Loucy (cell line): ENCODE data around the gene SRGAP1.

ENCODE experiments used
- CTCF ChIP-seq: fragments of 200-600 bp; sonication (generic); conservative IDR thresholded peaks from 2 replicates; pipeline ENCODE4 v1.5.1; 2014; ENCODE audit warnings: mild to moderate bottlenecking, antibody characterized with exemption, low read length
- EZH2phosphoT487 ChIP-seq: fragments of 200-600 bp; IDR thresholded peaks from 2 replicates; pipeline ENCODE4 v1.6.1; 2018; ENCODE audit warnings: antibody characterized with exemption, mild to moderate bottlenecking, moderate library complexity, borderline replicate concordance

- TF ChIP-seq CTCF (no peak), EZH2phosphoT487 (no peak)
Measured at GRCh38 chr12:63874897-63875480, 30.5 kb downstream of the SRGAP1 start.
